ENCODE data around the gene RYR1.

RYR1 gene

DNA sequence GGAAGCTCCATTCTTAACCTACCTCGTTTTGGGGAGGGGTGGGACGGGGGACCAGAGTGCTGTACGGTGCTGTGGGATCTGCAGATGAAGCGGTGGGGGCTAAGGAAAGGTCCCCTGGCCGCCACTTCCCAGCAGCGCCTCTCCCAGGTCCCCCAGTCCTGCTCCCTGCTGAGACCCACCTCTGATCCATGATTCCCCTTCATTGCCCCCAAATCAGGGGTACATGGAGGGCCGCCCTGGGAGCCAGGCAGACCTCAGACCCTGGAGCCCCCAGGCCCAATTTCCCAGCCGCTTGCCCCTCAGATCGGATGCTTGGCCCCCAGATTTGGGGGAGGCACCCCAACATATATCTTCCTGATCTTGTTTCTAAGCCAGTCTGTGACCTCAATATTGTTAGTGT is 34.4 kb upstream of the RYR1 start:
- Histone ChIP-seq H3K4me3 (ENCODE audit: low read depth, low read length) (no peak overlapping the region), H3K27ac (no peak overlapping the region), H3K27me3 (replicated peaks) (no peaks in the 10 kb centered on the region), H3K36me3 (replicated peaks) (peaks cover 4% of the 10 kb centered on the region)
- in situ Hi-C loops (cut with HindIII; ENCODE audit: low pct_ligation_motif_present, low sequenced_read_pairs), result no loop called here
- TF ChIP-seq, protein P1, sequence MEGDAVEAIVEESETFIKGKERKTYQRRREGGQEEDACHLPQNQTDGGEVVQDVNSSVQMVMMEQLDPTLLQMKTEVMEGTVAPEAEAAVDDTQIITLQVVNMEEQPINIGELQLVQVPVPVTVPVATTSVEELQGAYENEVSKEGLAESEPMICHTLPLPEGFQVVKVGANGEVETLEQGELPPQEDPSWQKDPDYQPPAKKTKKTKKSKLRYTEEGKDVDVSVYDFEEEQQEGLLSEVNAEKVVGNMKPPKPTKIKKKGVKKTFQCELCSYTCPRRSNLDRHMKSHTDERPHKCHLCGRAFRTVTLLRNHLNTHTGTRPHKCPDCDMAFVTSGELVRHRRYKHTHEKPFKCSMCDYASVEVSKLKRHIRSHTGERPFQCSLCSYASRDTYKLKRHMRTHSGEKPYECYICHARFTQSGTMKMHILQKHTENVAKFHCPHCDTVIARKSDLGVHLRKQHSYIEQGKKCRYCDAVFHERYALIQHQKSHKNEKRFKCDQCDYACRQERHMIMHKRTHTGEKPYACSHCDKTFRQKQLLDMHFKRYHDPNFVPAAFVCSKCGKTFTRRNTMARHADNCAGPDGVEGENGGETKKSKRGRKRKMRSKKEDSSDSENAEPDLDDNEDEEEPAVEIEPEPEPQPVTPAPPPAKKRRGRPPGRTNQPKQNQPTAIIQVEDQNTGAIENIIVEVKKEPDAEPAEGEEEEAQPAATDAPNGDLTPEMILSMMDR (IDR thresholded peaks at IDR 0.05; ENCODE audit: low read depth, low read length, missing control alignments), result no peak
- no peak for DNase-seq

DNA sequence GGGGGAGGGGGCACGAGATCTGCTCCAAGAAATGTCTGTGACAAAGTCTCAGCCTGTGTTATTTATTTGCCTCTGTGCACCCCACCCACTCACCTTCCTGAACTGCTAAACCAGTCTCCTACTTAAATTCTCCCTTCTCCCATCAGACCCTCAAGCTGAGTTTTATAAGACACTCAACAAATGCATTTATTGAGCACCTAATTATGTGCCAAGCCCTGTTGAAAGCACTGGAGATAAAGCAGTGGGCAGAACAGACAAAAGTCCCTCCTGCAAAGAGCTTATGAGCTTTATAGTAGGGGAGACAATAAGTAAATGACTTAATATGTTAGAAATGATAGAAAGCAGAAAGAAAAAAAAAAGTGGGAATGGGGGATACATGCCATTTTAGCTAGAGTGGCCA is 34.0 kb upstream of the RYR1 start:
- no peaks in the 10 kb centered on the region for H3K27me3 ChIP-seq (replicated peaks)
- in situ Hi-C loops (cut with HindIII; ENCODE audit: low pct_ligation_motif_present, low sequenced_read_pairs), result no loop called here
- H3K27ac ChIP-seq, result no peak overlapping the region
- no peak for DNase-seq
- no peak overlapping the region for H3K4me3 ChIP-seq (ENCODE audit: low read depth, low read length)
- TF ChIP-seq, protein P1 (IDR thresholded peaks at IDR 0.05; ENCODE audit: low read depth, low read length, missing control alignments), result no peak
- H3K36me3 ChIP-seq (replicated peaks), result peaks cover 4% of the 10 kb centered on the region

DNA sequence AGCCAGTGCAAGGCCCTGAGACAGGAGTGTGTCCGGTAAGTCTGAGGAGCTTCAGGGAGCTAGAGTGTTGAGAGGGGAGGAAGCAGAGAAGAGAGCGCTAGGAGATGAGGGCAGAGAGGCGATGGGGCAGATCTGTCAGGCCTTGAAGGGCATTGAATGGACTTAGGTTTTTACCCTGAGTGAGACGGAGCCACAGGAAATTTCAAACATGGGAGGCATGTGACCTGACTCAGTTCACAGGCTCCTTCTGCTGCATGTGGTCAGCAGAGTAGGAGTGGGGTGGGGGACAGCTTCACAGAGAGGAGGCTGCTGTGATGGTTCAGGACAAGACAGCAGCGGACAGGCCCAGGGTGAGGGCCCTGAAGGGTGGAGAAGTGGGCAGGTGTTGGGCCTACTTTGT is 33.1 kb upstream of the RYR1 start:
- in situ Hi-C loops (cut with HindIII; ENCODE audit: low pct_ligation_motif_present, low sequenced_read_pairs), result no loop called here
- TF ChIP-seq, protein P1 (IDR thresholded peaks at IDR 0.05; ENCODE audit: low read depth, low read length, missing control alignments), result no peak

DNA sequence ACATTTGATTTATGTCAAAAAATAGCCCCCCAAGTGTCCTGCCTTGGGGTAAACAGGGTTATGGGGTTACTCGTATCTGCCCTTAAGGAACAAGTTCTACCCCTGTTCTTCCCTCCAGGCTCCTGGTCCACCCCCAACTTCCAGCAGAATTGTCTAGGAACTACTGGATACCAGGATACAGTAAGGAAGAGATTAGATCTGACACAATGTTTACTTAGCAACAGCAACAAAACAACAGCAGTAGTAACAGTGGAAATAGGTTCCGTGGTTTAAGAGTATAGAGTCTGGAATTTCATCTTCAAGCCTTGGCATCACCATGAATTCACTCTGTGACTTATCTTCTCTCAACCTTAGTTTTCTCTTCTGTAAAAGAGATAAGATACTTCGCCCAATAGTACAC is 32.3 kb upstream of the RYR1 start:
- TF ChIP-seq, protein P1 (IDR thresholded peaks at IDR 0.05; ENCODE audit: low read depth, low read length, missing control alignments), result no peak
- Histone ChIP-seq H3K27ac (no peak overlapping the region), H3K4me3 (ENCODE audit: low read depth, low read length) (no peak overlapping the region), H3K27me3 (replicated peaks) (no peaks in the 10 kb centered on the region), H3K36me3 (replicated peaks) (peaks cover 2% of the 10 kb centered on the region)
- peak; percentile 14 for DNase-seq
- in situ Hi-C loops (cut with HindIII; ENCODE audit: low pct_ligation_motif_present, low sequenced_read_pairs), result no loop called here

More for the DNA sequence above, 33.1 kb upstream of the RYR1 start:
- Histone ChIP-seq H3K27me3 (replicated peaks) (no peaks in the 10 kb centered on the region), H3K4me3 (ENCODE audit: low read depth, low read length) (no peak overlapping the region), H3K36me3 (replicated peaks) (peaks cover 4% of the 10 kb centered on the region), H3K27ac (no peak overlapping the region)
- no peak for DNase-seq

DNA sequence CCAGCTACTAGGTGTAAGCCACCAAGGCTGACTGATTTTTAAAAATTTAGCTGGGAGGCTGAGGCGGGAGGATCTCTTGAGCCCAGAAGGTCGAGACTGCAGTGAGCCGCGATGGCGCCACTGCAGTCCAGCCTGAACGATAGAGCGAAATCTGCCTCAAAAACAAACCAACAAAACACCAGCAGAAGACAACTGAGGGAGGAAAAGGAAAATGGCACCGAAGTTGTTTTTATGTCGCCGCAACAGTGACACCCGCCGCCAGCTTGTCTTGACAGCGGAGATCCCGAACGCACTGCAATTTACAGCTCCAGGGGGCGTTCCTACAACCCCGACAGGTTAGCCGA is 30.9 kb upstream of the RYR1 start:
- H3K27me3 ChIP-seq (replicated peaks), result no peaks in the 10 kb centered on the region
- TF ChIP-seq, protein P1 (IDR thresholded peaks at IDR 0.05; ENCODE audit: low read depth, low read length, missing control alignments), result no peak
- H3K36me3 ChIP-seq (replicated peaks), result no peaks in the 10 kb centered on the region
- peak overlapping the region; percentile 45 for H3K4me3 ChIP-seq (ENCODE audit: low read depth, low read length)
- no peak for DNase-seq
- in situ Hi-C loops (cut with HindIII; ENCODE audit: low pct_ligation_motif_present, low sequenced_read_pairs), result no loop called here
- no peak overlapping the region for H3K27ac ChIP-seq

DNA sequence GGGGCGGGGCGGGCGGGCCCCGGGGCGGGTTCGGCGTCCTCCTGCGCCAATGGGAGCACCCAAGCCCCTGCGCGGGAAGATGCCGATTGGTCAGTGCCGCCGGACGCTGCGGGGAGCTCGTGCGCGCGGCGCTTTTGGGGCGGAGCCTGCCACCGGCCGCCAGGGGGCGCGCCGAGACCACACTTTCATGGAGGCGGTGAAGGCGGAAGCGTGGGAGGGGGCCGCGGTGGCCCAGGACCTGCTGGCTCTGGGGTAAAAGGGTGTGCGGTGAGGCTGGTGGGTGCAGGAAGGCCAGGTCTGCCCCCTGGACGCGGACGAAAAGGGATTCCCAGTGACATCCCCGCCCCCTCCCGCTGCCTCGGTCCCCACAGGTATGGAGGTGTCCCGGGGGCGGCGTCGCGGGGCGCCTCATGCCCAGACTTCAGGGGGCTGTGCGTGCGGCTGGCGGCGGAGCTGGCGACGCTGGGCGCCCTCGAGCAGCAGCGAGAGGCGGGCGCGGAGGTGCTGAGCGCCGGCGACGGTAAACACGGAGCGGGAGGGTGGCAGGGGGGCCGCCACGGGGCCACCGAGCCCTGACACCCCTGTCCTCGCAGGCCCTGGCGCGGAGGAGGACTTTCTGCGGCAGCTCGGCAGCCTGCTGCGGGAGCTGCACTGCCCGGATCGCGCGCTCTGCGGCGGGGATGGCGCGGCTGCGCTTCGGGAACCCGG is 30.4 kb upstream of the RYR1 start, which contains the start of gene FAM98C:
FAM98C (plus strand) TSS at position 127 of the 708 bp plus-strand sequence; CDS start at position 188, 61 bp downstream.
- TF ChIP-seq, protein P1 (IDR thresholded peaks at IDR 0.05; ENCODE audit: low read depth, low read length, missing control alignments), result peak; percentile 72
- in situ Hi-C loops (cut with HindIII; ENCODE audit: low pct_ligation_motif_present, low sequenced_read_pairs), result no loop called here
- DNase-seq, result peak; percentile 95
- H3K27ac ChIP-seq, result no peak within 1 kb of the TSS
- H3K27me3 ChIP-seq (replicated peaks), result no peaks in the 10 kb centered on the region
- peak within 1 kb of the TSS; percentile 84 for H3K4me3 ChIP-seq (ENCODE audit: low read depth, low read length)
- H3K36me3 ChIP-seq (replicated peaks), result no peaks in the 10 kb centered on the region

All from brain microvascular endothelial cell (primary cell).